Ecto neural progenitor cell (in vitro differentiated cells): Measurements from ENCODE around the gene MYO10.

Source experiments
- DNase-seq: peaks from one replicate; pipeline ENCODE4 v3.0.0-alpha.2; 2018; ENCODE audit warnings: low spot score

The MYO10 gene

DNA sequence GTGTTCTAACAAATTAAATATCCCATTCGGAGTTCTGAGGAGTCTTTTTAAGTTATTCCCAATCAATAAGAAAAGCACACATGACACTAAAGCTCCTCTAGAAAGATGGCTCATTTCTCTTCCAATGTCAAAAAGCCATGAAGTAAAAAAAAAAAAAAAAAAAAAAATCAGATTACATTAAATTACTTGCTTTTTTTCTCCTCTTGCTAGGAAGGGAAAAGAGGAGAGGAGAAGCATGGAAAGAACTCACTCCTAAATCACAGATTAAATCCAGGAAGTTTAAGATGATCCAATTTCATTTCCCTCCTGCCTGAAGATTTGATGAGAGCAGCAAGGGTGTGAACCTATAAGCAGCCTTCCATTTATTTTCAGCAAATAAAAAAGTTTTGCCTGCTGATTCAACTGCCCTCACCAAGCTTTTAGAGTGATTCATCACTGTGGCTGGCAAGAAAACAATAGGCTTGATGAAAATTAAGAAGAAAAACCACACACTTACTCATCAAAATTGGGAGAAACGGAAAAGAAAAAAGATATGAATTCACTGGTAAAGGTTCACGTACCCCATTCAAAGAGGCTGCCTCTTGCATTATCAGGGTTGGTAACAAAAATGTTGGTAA lies 19.7 kb downstream of the MYO10 start:
- DNase-seq, result no peak

- no peak for DNase-seq
Observed at GRCh38 chr5:16914584-16914983, 21.5 kb downstream of the MYO10 start.

DNA sequence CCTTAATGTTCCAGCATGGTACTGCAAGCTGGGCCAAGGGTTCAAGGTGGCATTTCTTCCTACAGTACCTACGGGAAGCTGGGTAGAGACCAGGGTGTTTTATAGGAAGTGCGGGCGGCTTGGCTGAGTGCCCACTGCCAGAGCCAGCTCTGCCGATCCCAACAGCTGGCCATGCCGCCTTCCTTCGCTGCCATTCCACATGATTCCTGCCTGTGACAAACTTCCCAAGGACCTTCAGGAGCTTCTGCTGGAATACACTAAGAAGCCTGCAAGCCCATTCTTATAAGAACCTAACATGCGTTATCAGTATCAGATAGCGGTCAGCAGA lies 22.0 kb downstream of the MYO10 start:
- DNase-seq, result no peak

DNA sequence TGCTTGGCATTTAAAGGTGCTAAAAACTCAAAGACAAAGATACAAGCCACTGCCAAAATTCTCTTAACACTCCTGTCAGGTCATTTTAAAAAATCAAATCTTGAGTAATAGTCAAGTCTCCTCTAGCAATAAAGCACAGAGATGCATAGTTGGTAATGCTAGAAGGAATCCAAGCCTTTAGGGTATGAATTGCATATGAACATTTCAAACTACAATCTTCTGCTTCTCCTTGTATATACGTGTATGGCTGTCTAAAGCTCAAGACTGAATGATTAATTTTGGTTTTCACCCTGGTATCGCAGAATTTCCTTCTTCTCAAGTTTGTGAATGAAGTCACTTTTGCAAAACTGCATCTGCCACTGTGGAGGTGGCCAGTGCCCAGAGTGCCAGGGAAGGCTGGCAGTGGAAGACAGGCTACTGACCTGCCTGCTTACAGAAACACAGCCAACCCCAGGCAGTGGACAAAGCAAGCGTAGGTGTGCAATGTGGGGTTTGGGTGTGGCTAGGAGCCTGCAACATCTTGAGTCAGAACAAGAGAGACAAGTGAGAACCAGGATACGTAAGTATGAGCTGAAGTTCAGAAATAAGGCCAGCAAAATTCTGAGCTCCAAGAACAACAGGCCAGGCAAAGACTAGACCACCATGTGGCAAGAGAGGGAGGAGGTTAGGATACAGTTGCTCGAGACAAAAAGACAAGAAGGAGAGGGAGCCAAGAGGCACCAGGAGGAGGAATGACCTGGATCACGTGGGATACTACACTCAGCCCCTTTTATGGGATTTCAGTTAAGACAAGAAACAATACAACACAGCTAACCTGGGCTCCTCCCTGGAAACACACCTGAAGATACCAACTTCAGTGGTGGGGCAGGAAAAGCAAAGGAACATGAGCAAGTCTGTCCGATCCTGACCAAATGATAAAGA lies 22.6 kb downstream of the MYO10 start:
- DNase-seq, result no peak

- no peak for DNase-seq
Observed at GRCh38 chr5:16912080-16912479, 24.0 kb downstream of the MYO10 start.

GRCh38 chr5:16909464-16909863 lies 26.6 kb downstream of the MYO10 start:
- DNase-seq, result no peak

- DNase-seq, result no peak
Observed at GRCh38 chr5:16907270-16907669, 28.8 kb downstream of the MYO10 start.

GRCh38 chr5:16906255-16906654 lies 29.8 kb downstream of the MYO10 start:
- no peak for DNase-seq

GRCh38 chr5:16903480-16904300 lies 32.4 kb downstream of the MYO10 start:
- no peak for DNase-seq

DNA sequence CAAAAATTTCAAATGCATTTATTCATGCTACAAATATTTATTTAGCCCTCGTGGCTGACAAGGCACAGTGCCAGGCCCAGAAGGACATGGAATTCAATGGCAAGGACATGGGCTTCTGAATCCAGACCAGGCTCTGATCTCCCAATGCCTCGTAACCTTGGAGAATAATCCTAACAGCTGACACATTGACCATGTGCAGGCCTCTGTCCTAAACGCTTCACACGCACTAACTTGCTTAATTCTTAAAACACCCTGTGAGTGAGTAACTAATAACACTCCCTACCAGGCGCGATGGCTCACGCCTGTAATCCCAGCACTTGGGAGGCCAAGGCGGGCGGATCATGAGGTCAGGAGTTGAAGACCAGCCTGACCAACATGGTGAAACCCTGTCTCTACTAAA lies 33.2 kb downstream of the MYO10 start:
- no peak for DNase-seq

GRCh38 chr5:16901021-16901644 lies 35.0 kb downstream of the MYO10 start:
- DNase-seq, result no peak

DNA sequence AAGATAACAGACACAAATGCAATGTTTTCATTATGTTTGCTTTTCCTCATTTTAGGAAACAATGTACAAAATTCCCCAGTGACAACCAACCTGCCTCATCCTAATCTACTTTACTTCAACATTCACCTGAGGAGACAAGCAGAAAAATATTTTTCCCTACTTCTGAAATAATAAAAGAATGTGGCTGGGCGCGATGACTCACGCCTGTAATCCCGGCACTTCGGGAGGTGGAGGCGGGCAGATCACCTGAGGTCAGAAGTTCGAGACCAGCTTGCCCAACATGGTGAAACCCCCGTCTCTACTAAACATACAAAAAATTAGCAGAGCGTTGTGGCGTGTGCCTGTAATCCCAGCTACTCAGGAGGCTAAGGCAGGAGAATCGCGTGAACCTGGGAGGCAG lies 36.9 kb downstream of the MYO10 start:
- no peak for DNase-seq

DNA sequence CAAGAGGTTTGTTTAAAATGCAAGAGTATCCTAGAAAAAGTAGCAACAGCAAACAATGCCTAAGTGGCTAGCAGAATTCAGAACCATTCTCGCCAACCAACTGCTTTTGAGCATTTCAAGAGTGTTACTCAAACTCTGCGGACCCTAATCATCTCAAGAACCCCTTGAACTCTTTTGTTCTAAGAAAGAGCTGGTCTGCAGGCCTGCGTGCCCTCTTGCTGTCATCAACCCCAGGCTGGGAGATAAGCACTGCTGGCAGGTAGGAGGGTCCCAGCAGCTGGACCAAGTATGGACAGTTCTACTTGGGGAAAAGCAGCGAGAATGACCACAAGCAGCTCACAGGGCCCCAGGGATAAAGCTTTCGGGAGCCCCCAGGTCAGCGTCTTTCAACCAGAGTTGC lies 38.3 kb downstream of the MYO10 start:
- DNase-seq, result no peak

DNA sequence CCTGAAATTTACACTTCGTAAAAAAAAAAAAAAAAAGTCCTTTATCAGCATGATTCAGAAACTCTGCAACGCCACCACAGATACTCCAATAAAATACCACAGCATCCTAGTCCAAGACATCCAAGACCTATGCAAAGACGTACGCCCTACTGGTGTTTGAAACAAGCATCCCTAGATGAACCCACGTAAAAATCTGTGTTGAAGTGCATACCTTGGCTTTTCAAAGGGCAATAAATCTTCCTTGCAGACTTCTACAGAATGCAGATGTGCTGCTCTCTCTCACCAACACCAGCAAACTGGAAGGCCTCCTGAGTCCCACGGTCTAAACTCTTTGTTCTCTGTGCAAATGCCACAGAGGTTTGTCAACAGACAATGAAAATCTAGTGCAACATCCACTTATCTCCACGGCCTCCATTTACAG lies 38.8 kb downstream of the MYO10 start:
- DNase-seq, result no peak

- no peak for DNase-seq
Observed at GRCh38 chr5:16896767-16897166, 39.3 kb downstream of the MYO10 start.

DNA sequence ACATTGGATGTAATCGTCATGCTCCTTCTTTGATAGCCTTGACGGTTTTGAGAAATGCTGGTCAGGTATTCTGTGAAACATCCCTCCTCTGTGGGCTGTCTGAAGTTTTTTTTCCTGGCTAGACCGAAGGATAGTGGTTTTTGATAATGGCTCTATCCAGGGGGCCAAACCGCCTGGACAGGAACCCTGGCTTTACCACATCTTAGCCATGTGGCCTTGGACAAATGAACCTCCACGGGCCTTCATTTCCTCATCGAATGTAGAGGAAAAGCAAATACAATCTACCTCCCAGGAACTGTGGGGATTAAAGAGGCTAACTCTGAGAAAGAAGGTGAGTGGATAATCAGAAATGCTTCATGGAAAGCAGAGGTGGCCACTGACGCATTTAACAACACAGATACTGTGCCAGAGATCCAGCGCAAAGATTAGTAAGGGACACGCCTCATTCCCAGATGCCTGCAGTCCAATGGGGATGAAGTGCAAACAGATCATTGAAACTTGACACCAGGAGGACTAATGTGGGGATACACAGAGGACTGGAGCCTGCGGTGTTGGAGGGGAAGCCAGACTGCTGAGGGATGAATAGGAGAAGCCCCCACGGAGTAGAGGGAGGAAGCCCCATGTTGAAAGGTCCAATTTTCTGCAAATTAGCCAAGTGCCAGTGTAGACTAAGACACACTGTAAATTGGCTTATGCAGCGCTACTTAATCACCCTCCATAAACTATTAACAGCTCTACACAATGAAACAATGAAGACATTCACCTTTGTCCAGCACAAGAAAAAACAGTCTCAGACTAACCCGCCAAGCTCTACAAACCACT lies 41.6 kb downstream of the MYO10 start:
- DNase-seq, result peak; percentile 69

GRCh38 chr5:16891033-16891432 lies 45.1 kb downstream of the MYO10 start:
- DNase-seq, result no peak

DNA sequence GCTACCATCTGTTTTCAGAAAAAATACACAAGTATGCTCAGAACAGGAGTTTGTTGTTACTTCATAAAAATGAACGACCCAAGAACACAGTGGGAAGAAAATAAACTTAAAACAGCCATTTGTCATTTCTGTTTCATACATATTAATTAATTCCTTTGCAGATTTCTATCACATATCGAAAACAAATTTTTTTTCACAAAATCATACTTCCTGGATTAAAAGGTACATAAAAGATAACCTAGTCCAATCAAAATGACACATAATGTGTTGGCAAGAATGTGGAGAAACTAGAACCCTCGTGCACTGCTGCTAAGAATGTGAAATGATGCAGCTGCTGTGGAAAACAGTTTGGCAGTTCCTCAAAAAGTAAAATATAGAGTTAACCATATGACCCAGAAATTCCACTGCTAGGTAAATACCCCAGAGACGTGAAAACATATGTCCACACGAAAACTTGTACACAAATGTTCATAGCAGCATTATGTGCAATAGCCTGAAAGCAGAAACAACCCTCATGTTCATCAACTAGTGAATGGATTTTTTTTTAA lies 46.0 kb downstream of the MYO10 start:
- no peak for DNase-seq

DNA sequence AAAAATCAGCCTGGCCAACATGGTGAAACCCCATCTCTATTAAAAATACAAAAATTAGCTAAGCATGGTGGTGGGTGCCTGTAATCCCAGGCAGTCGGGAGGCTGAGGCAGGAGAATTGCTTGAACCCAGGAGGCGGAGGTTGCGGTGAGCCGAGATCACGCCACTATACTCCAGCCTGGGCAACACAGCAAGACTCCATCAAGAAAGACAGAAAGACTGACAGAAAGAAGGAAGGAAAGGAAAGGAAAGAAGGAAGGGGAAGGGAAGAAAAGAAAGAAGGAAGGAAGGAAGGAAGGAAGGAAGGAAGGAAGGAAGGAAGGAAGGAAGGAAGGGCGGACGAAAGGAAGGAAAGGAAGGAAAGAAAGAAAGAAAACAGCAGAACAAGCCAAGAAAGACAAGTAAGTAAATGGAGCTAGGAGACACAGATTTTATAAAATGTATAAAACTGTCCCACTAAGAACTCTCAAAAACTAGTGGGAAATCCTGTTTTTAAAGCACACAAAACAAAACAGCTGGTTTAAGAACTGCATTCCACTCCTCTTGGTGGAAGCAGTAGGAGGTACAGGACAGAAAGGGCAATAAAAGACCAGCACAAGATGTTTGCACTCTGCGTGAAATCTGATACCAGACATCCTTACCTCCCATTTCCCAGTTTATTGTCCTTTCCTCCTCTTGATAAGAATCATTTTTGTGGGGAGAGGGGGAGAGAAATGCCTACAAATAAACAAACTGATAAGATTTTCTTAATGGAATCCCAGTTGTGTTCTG lies 46.7 kb downstream of the MYO10 start:
- no peak for DNase-seq

DNA sequence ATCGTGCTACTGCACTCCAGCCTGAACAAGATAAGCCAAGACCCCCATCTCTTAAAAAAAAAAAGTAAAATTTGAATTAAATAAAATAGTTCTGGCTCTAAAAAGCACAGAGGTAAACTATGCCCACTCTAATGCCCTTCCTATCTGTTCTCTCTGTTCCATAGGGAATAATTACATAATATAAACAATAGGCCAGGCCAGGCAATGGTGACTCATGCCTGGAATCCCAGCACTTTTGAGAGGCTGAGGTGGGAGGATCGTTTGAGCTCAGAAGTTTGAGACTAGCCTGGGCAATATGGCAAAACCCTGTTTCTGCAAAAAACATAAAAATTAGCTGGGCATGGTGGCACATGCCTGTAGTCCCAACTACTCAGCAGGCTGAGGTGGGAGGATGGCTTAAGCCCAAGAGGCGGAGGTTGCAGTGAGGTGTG lies 47.4 kb downstream of the MYO10 start:
- no peak for DNase-seq
